Bronchial epithelial cell (primary cell): Measurements from ENCODE around the gene PRKAR2A. TPM values are rescaled to one million over a fixed set of nuclear protein-coding genes. Genes with fewer than 3 reads are reported as not detected.
"Not testable (repeated sequence)": the region's sequence is repeated elsewhere in the genome, so short reads cannot be mapped to it uniquely, and the experiment has no call there.

Source experiments
- DNase-seq: peaks from one replicate; pipeline ENCODE4 v3.0.0-alpha.2; 2010; ENCODE audit warnings: low read depth
- FAIRE-seq: peaks from 2 replicates; lab custom pipeline; 2011; peaks lifted over from hg19 to GRCh38; lab: Jason Lieb, UNC
- H3K27me3 ChIP-seq: 2 replicates; pipeline ENCODE4 v1.5.1; 2011; ENCODE audit warnings: low read length; ENCODE audit not compliant: control insufficient read depth, insufficient read depth
- H3K36me3 ChIP-seq: 2 replicates; pipeline ENCODE4 v1.5.1; 2011; ENCODE audit warnings: low read length; ENCODE audit not compliant: control insufficient read depth, insufficient read depth
- H3K4me3 ChIP-seq: 2 replicates; pipeline ENCODE4 v1.5.1; 2011; ENCODE audit warnings: mild to moderate bottlenecking, low read depth, low read length, control low read depth
- CTCF ChIP-seq: IDR thresholded peaks from 2 replicates; pipeline ENCODE4 v1.5.1; 2011; ENCODE audit warnings: mild to moderate bottlenecking, moderate library complexity, low read length, control low read depth, inconsistent platforms; ENCODE audit not compliant: insufficient read depth, severe bottlenecking
- total RNA-seq: library from RNA; depleted of rRNA; stranded (reverse); fragments of >200 nt; gene quantifications from 2 replicates; pipeline ENCODE4 v1.2.1, GENCODE V29; 2014

PRKAR2A gene
- total RNA-seq, 1 donor from 2014 or later = 28.7 TPM

- Histone ChIP-seq H3K36me3 (no peaks in the 10 kb centered on the region), H3K27me3 (no peaks in the 10 kb centered on the region), H3K4me3 (no peak overlapping the region)
- no peak for TF ChIP-seq CTCF
- DNase-seq = no peak
- FAIRE-seq = no peak
Observed at GRCh38 chr3:48738926-48739616, 108.6 kb downstream of the PRKAR2A start.

GRCh38 chr3:48738144-48738536, 109.5 kb downstream of the PRKAR2A start:
- no peak overlapping the region for H3K4me3 ChIP-seq
- DNase-seq = no peak
- no peaks in the 10 kb centered on the region for H3K36me3 ChIP-seq
- no peak for TF ChIP-seq CTCF
- H3K27me3 ChIP-seq = no peaks in the 10 kb centered on the region
- no peak for FAIRE-seq

GRCh38 chr3:48735075-48735767, 112.5 kb downstream of the PRKAR2A start:
- not testable (repeated sequence) for H3K4me3 ChIP-seq, DNase-seq, H3K36me3 ChIP-seq, FAIRE-seq, H3K27me3 ChIP-seq

- H3K4me3 ChIP-seq, DNase-seq, H3K27me3 ChIP-seq, H3K36me3 ChIP-seq, FAIRE-seq: not testable (repeated sequence)
Observed at GRCh38 chr3:48734541-48734940, 113.1 kb downstream of the PRKAR2A start.

- not testable (repeated sequence) for H3K27me3 ChIP-seq, FAIRE-seq, H3K4me3 ChIP-seq, H3K36me3 ChIP-seq, DNase-seq
Observed at GRCh38 chr3:48733752-48734518, 113.7 kb downstream of the PRKAR2A start.

- TF ChIP-seq CTCF = no peak
- FAIRE-seq (no peak), DNase-seq (no peak)
- Histone ChIP-seq H3K36me3 (no peaks in the 10 kb centered on the region), H3K4me3 (no peak overlapping the region), H3K27me3 (no peaks in the 10 kb centered on the region)
Observed at GRCh38 chr3:48727511-48727910, 120.2 kb downstream of the PRKAR2A start.

GRCh38 chr3:48725185-48725855, 122.4 kb downstream of the PRKAR2A start:
- not testable (repeated sequence) for DNase-seq, H3K36me3 ChIP-seq, H3K27me3 ChIP-seq, H3K4me3 ChIP-seq, FAIRE-seq
